Measurements from ENCODE around the gene EOMES.

EOMES gene

DNA sequence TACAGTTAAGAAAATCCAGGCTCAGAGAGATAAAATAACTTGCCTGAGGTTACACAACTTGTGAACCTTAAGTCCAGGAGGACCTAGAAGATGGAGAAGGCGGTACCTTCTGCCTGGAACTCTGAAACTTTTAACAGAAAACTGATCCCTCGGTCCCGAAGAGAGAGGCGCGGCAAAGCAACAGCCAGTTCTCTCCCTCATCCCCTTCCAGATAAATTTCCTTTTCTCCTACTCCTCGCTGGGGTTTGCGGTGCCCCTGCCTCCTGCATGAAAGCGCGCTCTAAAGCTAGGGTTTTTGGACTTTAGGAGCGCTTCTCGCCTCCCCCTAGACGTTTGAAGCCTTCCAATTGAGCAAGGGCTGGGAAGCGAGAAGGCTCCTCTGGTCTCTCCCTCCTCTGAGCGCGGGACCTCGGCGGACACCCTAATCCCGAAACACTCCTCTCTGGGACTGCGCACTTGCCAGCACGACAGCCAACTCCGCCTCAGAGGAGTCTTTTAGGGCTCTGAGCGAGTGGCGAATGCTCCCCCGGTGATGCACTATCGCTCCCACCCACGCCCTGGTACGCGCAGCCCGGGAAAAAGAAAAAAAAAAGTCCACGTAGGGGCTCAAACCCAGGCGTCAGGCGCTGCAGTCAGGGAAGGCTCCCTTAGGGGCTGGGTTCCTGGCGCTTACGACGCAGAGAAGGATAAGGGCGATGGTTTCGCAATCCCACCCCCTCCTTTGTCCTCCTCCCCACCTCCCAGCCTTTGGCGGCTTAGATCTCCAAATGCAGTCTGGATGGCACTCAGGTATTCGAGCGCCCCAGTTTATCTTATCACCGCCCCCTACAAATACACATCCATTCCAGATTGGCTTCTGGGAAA lies 7.9 kb upstream of the EOMES start:
- H3K27ac Mint-ChIP-seq = no peak overlapping the region
- H3K9me3 Mint-ChIP-seq = no peaks in the 10 kb centered on the region
- peak overlapping the region; percentile 54 to 56 (median 55) for H3K4me3 Mint-ChIP-seq
- peaks cover 32% of the 10 kb centered on the region for H3K4me1 Mint-ChIP-seq
- TF ChIP-seq, protein P1, sequence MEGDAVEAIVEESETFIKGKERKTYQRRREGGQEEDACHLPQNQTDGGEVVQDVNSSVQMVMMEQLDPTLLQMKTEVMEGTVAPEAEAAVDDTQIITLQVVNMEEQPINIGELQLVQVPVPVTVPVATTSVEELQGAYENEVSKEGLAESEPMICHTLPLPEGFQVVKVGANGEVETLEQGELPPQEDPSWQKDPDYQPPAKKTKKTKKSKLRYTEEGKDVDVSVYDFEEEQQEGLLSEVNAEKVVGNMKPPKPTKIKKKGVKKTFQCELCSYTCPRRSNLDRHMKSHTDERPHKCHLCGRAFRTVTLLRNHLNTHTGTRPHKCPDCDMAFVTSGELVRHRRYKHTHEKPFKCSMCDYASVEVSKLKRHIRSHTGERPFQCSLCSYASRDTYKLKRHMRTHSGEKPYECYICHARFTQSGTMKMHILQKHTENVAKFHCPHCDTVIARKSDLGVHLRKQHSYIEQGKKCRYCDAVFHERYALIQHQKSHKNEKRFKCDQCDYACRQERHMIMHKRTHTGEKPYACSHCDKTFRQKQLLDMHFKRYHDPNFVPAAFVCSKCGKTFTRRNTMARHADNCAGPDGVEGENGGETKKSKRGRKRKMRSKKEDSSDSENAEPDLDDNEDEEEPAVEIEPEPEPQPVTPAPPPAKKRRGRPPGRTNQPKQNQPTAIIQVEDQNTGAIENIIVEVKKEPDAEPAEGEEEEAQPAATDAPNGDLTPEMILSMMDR (IDR thresholded peaks at IDR 0.05; ENCODE audit: unreplicated experiment in 3 of 3) = no peak
- H3K27me3 Mint-ChIP-seq (ENCODE audit: low read depth) = peaks cover 96% of the 10 kb centered on the region
- H3K36me3 Mint-ChIP-seq (ENCODE audit: low read depth) = no peaks in the 10 kb centered on the region

DNA sequence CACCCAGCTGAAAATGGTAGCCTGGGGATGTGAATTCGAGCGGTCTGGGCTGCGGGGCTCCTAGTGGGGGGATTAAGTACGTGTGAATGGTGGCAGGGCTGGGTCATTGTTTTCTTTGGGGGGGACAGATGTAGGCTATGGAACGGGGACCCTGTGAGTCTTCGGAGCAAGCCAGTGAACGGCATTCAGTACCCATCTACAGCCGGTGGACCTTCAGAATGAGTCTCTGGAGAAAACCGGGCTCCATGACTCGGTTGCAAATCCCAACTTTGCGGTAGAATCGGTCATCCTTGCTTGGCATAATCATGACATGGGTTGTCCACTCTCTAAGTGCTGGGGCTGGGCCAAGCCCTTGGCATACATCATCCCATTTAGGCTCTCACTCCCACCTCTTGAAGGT lies 7.2 kb upstream of the EOMES start:
- H3K4me3 Mint-ChIP-seq = no peak overlapping the region
- TF ChIP-seq, protein P1 (IDR thresholded peaks at IDR 0.05; ENCODE audit: unreplicated experiment in 3 of 3) = no peak
- no peaks in the 10 kb centered on the region for H3K9me3 Mint-ChIP-seq
- H3K27me3 Mint-ChIP-seq (ENCODE audit: low read depth) = peaks cover 98% of the 10 kb centered on the region
- H3K36me3 Mint-ChIP-seq (ENCODE audit: low read depth) = no peaks in the 10 kb centered on the region
- peaks cover 36% of the 10 kb centered on the region for H3K4me1 Mint-ChIP-seq
- H3K27ac Mint-ChIP-seq = no peak overlapping the region

DNA sequence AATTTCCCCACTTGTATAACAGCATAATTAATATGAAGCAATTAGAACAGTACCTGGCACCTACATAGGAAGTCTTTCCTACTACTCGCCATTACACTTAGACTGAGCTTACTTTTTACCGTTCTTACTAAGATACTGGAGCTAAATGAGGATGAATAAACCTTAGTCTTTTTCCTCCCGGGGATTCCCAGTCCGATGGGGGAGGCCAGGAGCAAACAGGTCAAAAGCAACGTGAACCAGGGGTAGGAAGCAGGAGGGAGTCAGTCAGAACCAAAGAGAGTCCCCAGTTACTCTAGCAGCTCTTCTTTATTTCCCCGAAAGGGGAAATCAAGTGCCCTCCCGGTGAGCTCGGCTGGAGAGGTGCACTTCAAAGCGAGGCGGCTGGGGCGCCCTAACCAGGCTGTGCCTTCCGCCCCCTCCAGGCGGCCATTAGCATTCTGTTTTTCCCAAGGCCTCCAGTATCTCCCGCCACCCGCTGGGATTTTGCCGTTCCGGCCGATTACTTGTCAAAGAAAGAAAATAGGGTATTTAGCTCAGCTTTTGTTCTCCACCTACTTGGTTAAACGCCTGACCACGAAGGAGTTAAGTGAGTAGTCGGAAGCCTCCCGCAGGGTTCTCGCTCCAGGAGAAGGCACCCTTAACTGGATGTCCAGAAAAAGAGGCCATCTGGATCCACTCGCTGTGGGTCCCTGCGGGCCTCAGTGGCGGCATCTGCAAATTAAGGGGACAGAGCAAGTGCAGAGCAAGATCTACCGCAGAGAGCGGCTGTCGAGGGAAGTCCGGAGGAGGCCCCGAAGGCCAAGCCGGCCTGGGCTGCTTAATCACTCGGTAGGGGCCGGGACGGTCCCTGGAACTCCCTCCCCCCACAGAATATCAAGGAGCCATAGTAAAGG lies 6.3 kb upstream of the EOMES start:
- H3K36me3 Mint-ChIP-seq (ENCODE audit: low read depth) = no peaks in the 10 kb centered on the region
- H3K27me3 Mint-ChIP-seq (ENCODE audit: low read depth) = peaks cover 98% of the 10 kb centered on the region
- TF ChIP-seq, protein P1 (IDR thresholded peaks at IDR 0.05; ENCODE audit: unreplicated experiment in 3 of 3) = peak in 1 of 3 experiments; percentile 14
- no peak overlapping the region for H3K27ac Mint-ChIP-seq
- peak overlapping the region; percentile 42 to 47 (median 46) for H3K4me3 Mint-ChIP-seq
- H3K4me1 Mint-ChIP-seq = peaks cover 45% of the 10 kb centered on the region
- no peaks in the 10 kb centered on the region for H3K9me3 Mint-ChIP-seq

DNA sequence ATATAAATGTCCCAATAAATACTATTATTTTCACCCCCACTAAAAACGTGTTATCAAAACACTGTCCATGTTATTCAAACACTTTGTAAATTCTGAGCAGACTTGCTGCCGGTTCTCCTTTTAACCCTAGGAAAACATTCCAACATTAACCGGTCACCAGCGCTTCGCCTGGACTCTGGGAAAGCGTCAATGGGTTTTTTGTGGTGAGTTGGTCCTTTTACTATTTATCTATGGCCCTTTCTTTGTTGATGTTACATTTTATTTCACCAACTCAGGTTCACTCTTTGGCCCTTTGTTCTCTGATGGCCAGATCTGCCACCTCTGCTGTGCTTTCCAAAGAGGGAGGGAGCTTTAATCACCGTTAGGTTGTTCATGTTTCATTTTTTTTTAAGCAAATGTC lies 4.1 kb upstream of the EOMES start:
- Mint-ChIP-seq H3K27me3 (ENCODE audit: low read depth) (peaks cover 99% of the 10 kb centered on the region), H3K36me3 (ENCODE audit: low read depth) (no peaks in the 10 kb centered on the region), H3K27ac (no peak overlapping the region), H3K4me1 (peaks cover 58% of the 10 kb centered on the region), H3K9me3 (no peaks in the 10 kb centered on the region), H3K4me3 (no peak overlapping the region)
- TF ChIP-seq, protein P1 (IDR thresholded peaks at IDR 0.05; ENCODE audit: unreplicated experiment in 3 of 3) = no peak

DNA sequence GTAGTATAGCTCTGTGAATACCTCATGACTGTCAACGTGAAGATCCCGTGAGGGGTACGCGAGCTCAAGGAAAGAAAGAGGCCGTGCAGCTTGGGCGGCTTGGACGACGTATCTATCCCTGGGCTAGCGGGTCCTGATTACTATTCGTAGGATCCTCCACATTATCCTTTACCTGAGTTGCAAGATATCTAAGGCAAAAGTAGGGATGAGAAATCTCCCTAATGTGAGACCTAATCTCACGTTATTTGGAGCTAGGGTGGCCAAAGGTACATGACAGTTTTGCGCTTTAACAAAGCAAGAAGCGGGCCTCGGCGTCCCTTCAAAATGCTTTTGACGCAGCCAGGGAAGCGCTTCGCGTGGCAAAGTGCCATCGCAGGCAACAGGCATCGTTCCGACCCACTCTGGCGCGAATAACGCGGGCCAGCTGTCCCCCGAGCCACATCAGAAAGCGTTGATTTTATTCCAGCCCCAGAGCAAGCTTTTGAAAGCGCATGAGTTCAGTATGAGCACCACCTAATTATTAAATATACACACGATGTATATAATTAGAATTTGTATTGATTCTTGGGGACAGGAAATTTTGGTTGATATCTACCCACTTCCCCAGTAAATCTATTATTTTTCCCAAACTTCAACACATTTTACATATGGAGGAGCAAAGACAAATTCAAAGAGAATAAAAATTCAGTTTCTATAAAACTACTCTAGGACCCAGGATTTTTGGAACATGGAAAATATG lies 2.5 kb upstream of the EOMES start:
- Mint-ChIP-seq H3K4me1 (peaks cover 42% of the 10 kb centered on the region), H3K9me3 (peaks cover 6% of the 10 kb centered on the region), H3K27ac (no peak overlapping the region), H3K4me3 (peak overlapping the region in 2 of 3 experiments; percentile 24 to 81), H3K36me3 (ENCODE audit: low read depth) (no peaks in the 10 kb centered on the region), H3K27me3 (ENCODE audit: low read depth) (peaks cover 99% of the 10 kb centered on the region)
- TF ChIP-seq, protein P1 (IDR thresholded peaks at IDR 0.05; ENCODE audit: unreplicated experiment in 3 of 3) = no peak
